ENCODE results near the gene BTBD19.

- TF ChIP-seq REST (IDR thresholded peaks at IDR 0.05) (no peak), EP300 (IDR thresholded peaks at IDR 0.05) (no peak), JUNB (IDR thresholded peaks at IDR 0.05) (no peak), ZSCAN20 (CRISPR knock-in tag; IDR thresholded peaks at IDR 0.05) (no peak)
- TF ChIP-seq, protein P1, sequence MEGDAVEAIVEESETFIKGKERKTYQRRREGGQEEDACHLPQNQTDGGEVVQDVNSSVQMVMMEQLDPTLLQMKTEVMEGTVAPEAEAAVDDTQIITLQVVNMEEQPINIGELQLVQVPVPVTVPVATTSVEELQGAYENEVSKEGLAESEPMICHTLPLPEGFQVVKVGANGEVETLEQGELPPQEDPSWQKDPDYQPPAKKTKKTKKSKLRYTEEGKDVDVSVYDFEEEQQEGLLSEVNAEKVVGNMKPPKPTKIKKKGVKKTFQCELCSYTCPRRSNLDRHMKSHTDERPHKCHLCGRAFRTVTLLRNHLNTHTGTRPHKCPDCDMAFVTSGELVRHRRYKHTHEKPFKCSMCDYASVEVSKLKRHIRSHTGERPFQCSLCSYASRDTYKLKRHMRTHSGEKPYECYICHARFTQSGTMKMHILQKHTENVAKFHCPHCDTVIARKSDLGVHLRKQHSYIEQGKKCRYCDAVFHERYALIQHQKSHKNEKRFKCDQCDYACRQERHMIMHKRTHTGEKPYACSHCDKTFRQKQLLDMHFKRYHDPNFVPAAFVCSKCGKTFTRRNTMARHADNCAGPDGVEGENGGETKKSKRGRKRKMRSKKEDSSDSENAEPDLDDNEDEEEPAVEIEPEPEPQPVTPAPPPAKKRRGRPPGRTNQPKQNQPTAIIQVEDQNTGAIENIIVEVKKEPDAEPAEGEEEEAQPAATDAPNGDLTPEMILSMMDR (IDR thresholded peaks at IDR 0.05) = no peak
- TF ChIP-seq, protein P2, sequence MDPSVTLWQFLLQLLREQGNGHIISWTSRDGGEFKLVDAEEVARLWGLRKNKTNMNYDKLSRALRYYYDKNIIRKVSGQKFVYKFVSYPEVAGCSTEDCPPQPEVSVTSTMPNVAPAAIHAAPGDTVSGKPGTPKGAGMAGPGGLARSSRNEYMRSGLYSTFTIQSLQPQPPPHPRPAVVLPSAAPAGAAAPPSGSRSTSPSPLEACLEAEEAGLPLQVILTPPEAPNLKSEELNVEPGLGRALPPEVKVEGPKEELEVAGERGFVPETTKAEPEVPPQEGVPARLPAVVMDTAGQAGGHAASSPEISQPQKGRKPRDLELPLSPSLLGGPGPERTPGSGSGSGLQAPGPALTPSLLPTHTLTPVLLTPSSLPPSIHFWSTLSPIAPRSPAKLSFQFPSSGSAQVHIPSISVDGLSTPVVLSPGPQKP (IDR thresholded peaks at IDR 0.05; ENCODE audit: low read depth, low read length) = no peak
Measured at GRCh38 chr1:44777547-44777946, 30.8 kb upstream of the BTBD19 start.
